Activated CD4-positive, alpha-beta T cell treated with anti-CD3 and anti-CD28 coated beads for 36 hours (primary cell): ENCODE results near the gene KRTAP2-1. TPM values are rescaled to one million over a fixed set of nuclear protein-coding genes. Genes with fewer than 3 reads are reported as not detected.
"Not testable (repeated sequence)": the region's sequence is repeated elsewhere in the genome, so short reads cannot be mapped to it uniquely, and the experiment has no call there.

Experiments used
- ATAC-seq: fragments of 200-7000 bp; cut with Tn5 transposase; one replicate; pipeline ENCODE4 v1.10.0; 2021; ENCODE audit warnings: mild to moderate bottlenecking, moderate library complexity
- CTCF ChIA-PET: fragments of 350-600 bp; sonication (Branson Sonifier 250); formaldehyde crosslinking; loops from one replicate; lab custom pipeline; 2021; ENCODE audit warnings: antibody characterized with exemption; lab: Charles Lee
- POLR2A ChIA-PET: fragments of 350-600 bp; sonication (Branson Sonifier 250); formaldehyde crosslinking; loops from one replicate; lab custom pipeline; 2021; ENCODE audit warnings: antibody characterized with exemption, inconsistent platforms; lab: Charles Lee
- DNase-seq: peaks from one replicate; pipeline ENCODE4 v3.0.0-alpha.2; 2020
- H3K27ac Mint-ChIP-seq: one replicate; pipeline ENCODE4 v1.8.0; 2021; ENCODE audit warnings: mixed read lengths
- H3K27me3 Mint-ChIP-seq: one replicate; pipeline ENCODE4 v1.8.0; 2021; ENCODE audit warnings: mixed read lengths
- H3K36me3 Mint-ChIP-seq: one replicate; pipeline ENCODE4 v1.8.0; 2021; ENCODE audit warnings: low read depth, mixed read lengths
- H3K4me1 Mint-ChIP-seq: one replicate; pipeline ENCODE4 v1.8.0; 2021; ENCODE audit warnings: mixed read lengths
- H3K4me3 Mint-ChIP-seq: one replicate; pipeline ENCODE4 v1.8.0; 2021; ENCODE audit warnings: mild to moderate bottlenecking, moderate library complexity, mixed read lengths
- H3K9me3 Mint-ChIP-seq: one replicate; pipeline ENCODE4 v1.8.0; 2021; ENCODE audit warnings: low read depth, mixed read lengths
- intact Hi-C, 2 experiments: fragments of 100-400 bp; cut with DNase I in 1 of 2; cut with micrococcal nuclease in 1 of 2; formaldehyde crosslinking; loops; one replicate each; pipeline versions ENCODE4 v1.14.2 to v1.15.1; 2022 to 2024; cut with DNase I, micrococcal nuclease
- total RNA-seq, 2 experiments: library from RNA; stranded (reverse); gene quantifications; one replicate each; pipeline ENCODE4 v1.2.3, GENCODE V29; 2021

The KRTAP2-1 gene
- total RNA-seq, 2 experiments from 2014 or later: not detected

DNA sequence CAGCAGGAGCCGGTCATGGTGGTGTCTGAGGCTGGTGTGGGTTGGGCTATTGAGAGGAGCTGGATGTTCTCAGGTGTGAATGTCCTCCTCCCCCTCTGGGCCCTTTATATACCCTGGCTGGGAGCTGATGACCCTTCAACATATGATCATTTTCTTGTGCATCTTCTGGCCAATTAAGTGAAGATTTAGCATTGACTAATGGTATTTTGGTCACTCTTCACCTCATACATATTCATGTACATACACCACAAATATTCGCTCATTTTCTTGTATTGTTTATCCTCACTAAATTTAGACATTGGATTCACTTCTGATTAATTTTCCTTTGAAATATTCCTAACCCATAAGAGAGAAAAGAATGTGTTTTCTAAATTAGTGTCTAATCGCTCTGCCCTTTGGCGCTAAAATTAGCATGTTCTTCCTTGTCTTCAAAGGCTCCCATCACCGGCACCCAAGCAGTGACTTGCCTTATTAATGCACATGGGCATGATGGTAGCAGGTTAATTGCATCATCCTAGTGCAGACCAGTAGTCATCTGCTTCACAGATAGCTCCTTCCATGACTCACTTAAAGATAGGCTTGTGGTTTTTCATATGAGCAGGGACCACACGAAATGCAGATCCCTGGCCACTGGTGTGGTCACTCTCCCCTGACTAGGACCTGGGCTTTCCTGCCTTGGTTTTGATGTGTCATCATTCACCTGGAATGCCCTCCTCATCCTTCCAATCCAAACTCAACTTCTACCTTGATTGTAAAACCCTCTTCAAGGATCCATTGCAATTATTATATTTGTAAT, 18.9 kb upstream of the KRTAP2-1 start, which contains the start of gene KRTAP2-4:
Gene KRTAP2-4, minus strand, starts transcription at position 51 of the 796 bp plus-strand sequence. Its CDS starts 34 bp downstream, at position 17.
- no peaks in the 10 kb centered on the region for H3K9me3 Mint-ChIP-seq
- no peak within 1 kb of the TSS for H3K27ac Mint-ChIP-seq
- POLR2A ChIA-PET: no interaction called here
- no peak for ATAC-seq
- no peak within 1 kb of the TSS for H3K4me3 Mint-ChIP-seq
- no peak for DNase-seq
- peaks cover 4% of the 10 kb centered on the region for H3K27me3 Mint-ChIP-seq
- H3K36me3 Mint-ChIP-seq: no peaks in the 10 kb centered on the region
- intact Hi-C loops: no loop called here
- no peaks in the 10 kb centered on the region for H3K4me1 Mint-ChIP-seq
- CTCF ChIA-PET: no interaction called here

- ATAC-seq, CTCF ChIA-PET, H3K27ac Mint-ChIP-seq, H3K9me3 Mint-ChIP-seq, POLR2A ChIA-PET, H3K36me3 Mint-ChIP-seq, DNase-seq, H3K4me3 Mint-ChIP-seq, H3K4me1 Mint-ChIP-seq, intact Hi-C loops: not testable (repeated sequence)
- H3K27me3 Mint-ChIP-seq: peaks cover 11% of the 10 kb centered on the region
Measured at GRCh38 chr17:41065016-41065689, 18.0 kb upstream of the KRTAP2-1 start.

- peaks cover 17% of the 10 kb centered on the region for H3K27me3 Mint-ChIP-seq
- no peaks in the 10 kb centered on the region for H3K36me3 Mint-ChIP-seq
- ChIA-PET POLR2A (no interaction called here), CTCF (no interaction called here)
- DNase-seq (no peak), ATAC-seq (no peak)
- no peaks in the 10 kb centered on the region for H3K9me3 Mint-ChIP-seq
- H3K27ac Mint-ChIP-seq: no peak overlapping the region
- no peaks in the 10 kb centered on the region for H3K4me1 Mint-ChIP-seq
- H3K4me3 Mint-ChIP-seq: no peak overlapping the region
- intact Hi-C loops: no loop called here
Measured at GRCh38 chr17:41064301-41064700, 17.2 kb upstream of the KRTAP2-1 start.

DNA sequence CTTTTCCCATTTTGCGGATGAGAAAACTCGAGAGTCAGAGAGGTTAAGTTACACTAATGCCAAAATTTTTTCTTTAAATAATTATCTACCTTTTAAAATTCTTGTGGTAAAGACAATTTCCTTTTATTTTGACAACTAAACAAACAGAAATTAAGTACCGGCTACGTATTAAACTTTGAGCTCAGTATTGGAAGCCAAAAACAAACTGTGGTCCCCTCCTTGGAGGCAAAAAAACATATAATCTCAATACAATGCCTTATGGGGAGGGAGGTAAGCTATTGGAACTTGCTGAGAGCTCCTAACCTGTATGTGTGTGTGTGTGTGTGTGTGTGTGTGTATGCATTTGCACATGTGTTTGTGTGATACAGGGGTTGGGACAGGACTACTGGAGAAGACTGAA, 16.3 kb upstream of the KRTAP2-1 start:
- Mint-ChIP-seq H3K36me3 (no peaks in the 10 kb centered on the region), H3K4me1 (no peaks in the 10 kb centered on the region), H3K27me3 (peaks cover 22% of the 10 kb centered on the region), H3K4me3 (no peak overlapping the region), H3K9me3 (no peaks in the 10 kb centered on the region), H3K27ac (no peak overlapping the region)
- intact Hi-C loops: no loop called here
- ChIA-PET POLR2A (no interaction called here), CTCF (no interaction called here)
- ATAC-seq: no peak
- DNase-seq: no peak

DNA sequence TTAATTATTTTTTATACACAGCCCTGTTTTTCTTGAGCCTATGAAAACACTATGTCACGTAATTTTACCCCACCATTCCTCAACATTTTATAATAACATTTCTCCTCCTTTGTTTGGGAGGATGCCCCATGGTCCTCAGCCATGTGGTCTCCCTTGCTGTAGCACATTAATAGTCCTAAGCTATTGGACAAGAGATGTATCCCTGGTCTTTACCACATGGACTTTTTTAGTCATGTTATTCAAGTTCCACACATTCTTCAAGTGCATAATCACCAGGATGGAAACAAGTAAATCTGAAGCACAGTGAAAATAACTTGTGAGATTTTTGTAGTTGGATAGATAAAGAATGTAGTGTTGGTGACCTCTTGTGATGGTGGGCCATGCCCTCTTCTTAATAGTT, 14.8 kb upstream of the KRTAP2-1 start:
- intact Hi-C loops: no loop called here
- H3K4me3 Mint-ChIP-seq: no peak overlapping the region
- DNase-seq: no peak
- peaks cover 23% of the 10 kb centered on the region for H3K27me3 Mint-ChIP-seq
- no peak overlapping the region for H3K27ac Mint-ChIP-seq
- no peaks in the 10 kb centered on the region for H3K36me3 Mint-ChIP-seq
- ChIA-PET POLR2A (no interaction called here), CTCF (no interaction called here)
- peaks cover 4% of the 10 kb centered on the region for H3K9me3 Mint-ChIP-seq
- no peaks in the 10 kb centered on the region for H3K4me1 Mint-ChIP-seq
- ATAC-seq: no peak

- POLR2A ChIA-PET: no interaction called here
- H3K27ac Mint-ChIP-seq: no peak within 1 kb of the TSS
Measured at GRCh38 chr17:41060052-41060604, 13.0 kb upstream of the KRTAP2-1 start, which contains the start of gene KRTAP2-3. KRTAP2-3 (minus strand) TSS chr17:41060114; CDS start chr17:41060050, 64 bp downstream.

DNA sequence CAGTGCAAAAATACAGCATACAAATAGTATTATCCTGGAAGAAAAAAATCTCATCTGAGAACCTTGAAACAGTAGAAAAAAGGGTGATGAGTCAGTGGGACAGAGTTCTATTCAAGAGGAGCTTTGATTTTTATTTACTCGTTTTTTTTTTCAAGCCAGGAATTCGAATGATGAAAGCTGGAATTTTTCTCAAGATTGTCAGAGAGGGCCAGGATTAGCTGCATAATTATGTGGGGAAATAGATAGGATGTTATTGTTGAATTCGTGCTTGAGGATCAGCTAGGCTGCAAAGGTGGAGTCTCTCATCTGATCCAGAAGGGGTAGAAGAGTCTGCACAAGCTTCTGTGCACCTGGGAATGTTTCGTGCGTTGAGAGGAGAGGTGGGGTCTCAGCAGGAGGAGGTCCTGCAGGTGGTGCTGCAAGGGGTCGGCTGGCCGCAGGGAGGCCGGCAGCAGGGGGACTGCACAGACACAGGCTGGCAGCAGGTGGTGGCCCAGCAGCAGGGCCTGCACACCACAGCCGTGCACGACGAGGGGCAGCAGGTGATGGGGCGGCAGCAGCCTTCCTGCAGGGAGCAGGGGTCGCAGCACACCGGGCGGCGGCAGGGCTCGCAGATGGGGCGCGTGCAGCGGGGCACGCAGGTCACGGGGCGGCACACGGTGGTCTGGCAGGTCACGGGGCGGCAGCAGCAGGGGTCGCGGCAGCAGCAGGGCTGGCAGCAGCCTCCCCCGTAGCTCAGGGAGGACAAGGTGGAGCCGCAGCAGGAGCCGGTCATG, 12.3 kb upstream of the KRTAP2-1 start:
- H3K27me3 Mint-ChIP-seq: peaks cover 26% of the 10 kb centered on the region
- POLR2A ChIA-PET, H3K4me3 Mint-ChIP-seq, H3K27ac Mint-ChIP-seq, DNase-seq, H3K4me1 Mint-ChIP-seq, H3K9me3 Mint-ChIP-seq, H3K36me3 Mint-ChIP-seq, ATAC-seq, intact Hi-C loops: not testable (repeated sequence)
- CTCF ChIA-PET: interaction anchor here (0.6 kb wide), 1 partner anchor 373 kb away, joined by 3 read pairs; no protein-coding TSS in a partner anchor

More at GRCh38 chr17:41060052-41060604, 13.0 kb upstream of the KRTAP2-1 start, which contains the start of gene KRTAP2-3:
- intact Hi-C loops: no loop called here
- Mint-ChIP-seq H3K27me3 (peaks cover 26% of the 10 kb centered on the region), H3K4me3 (no peak within 1 kb of the TSS), H3K9me3 (peaks cover 4% of the 10 kb centered on the region), H3K4me1 (no peaks in the 10 kb centered on the region), H3K36me3 (no peaks in the 10 kb centered on the region)
- DNase-seq (no peak), ATAC-seq (no peak)
- CTCF ChIA-PET: no interaction called here

- ChIA-PET CTCF (interaction anchor here (0.6 kb wide), 2 partner anchors 296 to 374 kb away, joined by 3 read pairs; no protein-coding TSS in a partner anchor), POLR2A (no interaction called here)
- no peak overlapping the region for H3K27ac Mint-ChIP-seq
Measured at GRCh38 chr17:41058741-41059140, 11.6 kb upstream of the KRTAP2-1 start.

GRCh38 chr17:41057547-41057946, 10.4 kb upstream of the KRTAP2-1 start:
- ATAC-seq (no peak), DNase-seq (no peak)
- Mint-ChIP-seq H3K27ac (no peak overlapping the region), H3K27me3 (peaks cover 26% of the 10 kb centered on the region), H3K36me3 (no peaks in the 10 kb centered on the region), H3K9me3 (peaks cover 4% of the 10 kb centered on the region), H3K4me3 (no peak overlapping the region), H3K4me1 (no peaks in the 10 kb centered on the region)
- intact Hi-C loops: no loop called here
- ChIA-PET POLR2A (no interaction called here), CTCF (interaction anchor here (0.6 kb wide), 1 partner anchor 51 kb away, joined by 3 read pairs; no protein-coding TSS in a partner anchor)

More at GRCh38 chr17:41058741-41059140, 11.6 kb upstream of the KRTAP2-1 start:
- Mint-ChIP-seq H3K36me3 (no peaks in the 10 kb centered on the region), H3K9me3 (peaks cover 4% of the 10 kb centered on the region), H3K4me3 (no peak overlapping the region), H3K27me3 (peaks cover 26% of the 10 kb centered on the region), H3K4me1 (no peaks in the 10 kb centered on the region)
- intact Hi-C loops: no loop called here
- DNase-seq (no peak), ATAC-seq (no peak)

DNA sequence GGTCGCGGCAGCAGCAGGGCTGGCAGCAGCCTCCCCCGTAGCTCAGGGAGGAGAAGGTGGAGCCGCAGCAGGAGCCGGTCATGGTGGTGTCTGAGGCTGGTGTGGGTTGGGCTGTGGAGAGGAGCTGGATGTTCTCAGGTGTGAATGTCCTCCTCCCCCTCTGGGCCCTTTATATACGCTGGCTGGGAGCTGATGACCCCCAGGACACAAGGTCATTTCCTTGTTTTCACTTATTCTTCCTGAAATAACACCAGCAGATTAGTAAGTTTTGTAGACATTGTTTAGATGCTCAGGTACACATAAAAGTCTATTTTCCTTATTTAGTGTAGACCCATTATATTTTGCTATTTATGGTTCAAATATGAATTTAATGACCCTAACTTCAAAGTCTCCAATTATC, 8.0 kb upstream of the KRTAP2-1 start, which contains the start of gene KRTAP2-2:
Gene KRTAP2-2, minus strand, starts transcription at position 101 of the 400 bp plus-strand sequence. Its CDS starts 19 bp downstream, at position 82.
- intact Hi-C loops, DNase-seq, H3K9me3 Mint-ChIP-seq, ATAC-seq, H3K36me3 Mint-ChIP-seq, H3K4me3 Mint-ChIP-seq, H3K4me1 Mint-ChIP-seq, H3K27ac Mint-ChIP-seq, POLR2A ChIA-PET: not testable (repeated sequence)
- peaks cover 20% of the 10 kb centered on the region for H3K27me3 Mint-ChIP-seq
- CTCF ChIA-PET: interaction anchor here (0.6 kb wide), 1 partner anchor 614 kb away, joined by 3 read pairs; no protein-coding TSS in a partner anchor

DNA sequence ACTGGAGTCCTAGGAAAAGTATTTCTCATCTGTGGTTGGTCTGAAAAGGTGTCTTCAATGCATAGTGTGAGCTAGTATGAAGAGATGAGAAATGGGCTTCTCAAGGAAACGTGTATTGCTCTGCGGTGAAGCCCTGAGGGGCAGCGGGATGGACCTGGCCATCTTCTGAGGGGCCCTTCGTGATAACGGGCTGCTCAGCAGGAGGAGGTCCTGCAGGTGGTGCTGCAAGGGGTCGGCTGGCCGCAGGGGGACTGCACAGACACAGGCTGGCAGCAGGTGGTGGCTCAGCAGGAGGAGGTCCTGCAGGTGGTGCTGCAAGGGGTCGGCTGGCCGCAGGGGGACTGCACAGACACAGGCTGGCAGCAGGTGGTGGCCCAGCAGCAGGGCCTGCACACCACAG, 7.4 kb upstream of the KRTAP2-1 start:
- H3K27me3 Mint-ChIP-seq: peaks cover 19% of the 10 kb centered on the region
- H3K36me3 Mint-ChIP-seq, ATAC-seq, POLR2A ChIA-PET, H3K27ac Mint-ChIP-seq, H3K4me1 Mint-ChIP-seq, CTCF ChIA-PET, intact Hi-C loops, DNase-seq, H3K4me3 Mint-ChIP-seq, H3K9me3 Mint-ChIP-seq: not testable (repeated sequence)
